T-helper 1 cell treated with Interleukin-12 subunit alpha and Interleukin-12 subunit beta and Interleukin-4 antibody, amounts not matched to agents 30 μg/mL and 1 μg/mL, for 36 hours (primary cell): ENCODE measurements around the gene RASA3.
A peak's percentile ranks its signal among the peaks of the same experiment; 100 is the strongest.
"Not testable (repeated sequence)": the region's sequence is repeated elsewhere in the genome, so short reads cannot be mapped to it uniquely, and the experiment has no call there.

Source experiments
- H3K27ac Mint-ChIP-seq: one replicate; pipeline ENCODE4 v1.8.0; 2021; ENCODE audit warnings: mild to moderate bottlenecking, mixed read lengths
- H3K27me3 Mint-ChIP-seq: one replicate; pipeline ENCODE4 v1.8.0; 2021; ENCODE audit warnings: low read depth, mixed read lengths
- H3K36me3 Mint-ChIP-seq: one replicate; pipeline ENCODE4 v1.8.0; 2021; ENCODE audit warnings: low read depth, mixed read lengths
- H3K4me1 Mint-ChIP-seq: one replicate; pipeline ENCODE4 v1.8.0; 2021; ENCODE audit warnings: low read depth, mixed read lengths
- H3K4me3 Mint-ChIP-seq: one replicate; pipeline ENCODE4 v1.8.0; 2021; ENCODE audit warnings: mild to moderate bottlenecking, moderate library complexity, mixed read lengths
- H3K9me3 Mint-ChIP-seq: one replicate; pipeline ENCODE4 v1.8.0; 2021; ENCODE audit warnings: mixed read lengths

RASA3 gene

DNA sequence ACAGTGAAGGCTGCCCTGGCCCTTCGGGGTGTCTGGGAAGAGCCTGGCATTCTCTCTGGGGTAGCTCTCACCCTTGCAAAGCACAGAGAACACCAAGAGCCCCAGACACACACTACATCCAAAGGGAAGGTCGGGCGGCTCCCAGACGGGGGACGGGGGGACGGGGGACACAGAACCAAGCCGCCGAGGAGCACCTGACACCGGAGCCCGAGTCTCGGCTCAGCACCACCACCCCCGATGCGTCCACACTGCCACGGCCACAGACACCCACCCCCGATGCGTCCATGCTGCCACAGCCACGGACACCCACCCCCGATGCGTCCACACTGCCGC lies 29.2 kb downstream of the RASA3 start:
- H3K27me3 Mint-ChIP-seq, H3K27ac Mint-ChIP-seq, H3K9me3 Mint-ChIP-seq, H3K4me3 Mint-ChIP-seq: not testable (repeated sequence)
- Mint-ChIP-seq H3K36me3 (peaks cover 19% of the 10 kb centered on the region), H3K4me1 (peaks cover 16% of the 10 kb centered on the region)

DNA sequence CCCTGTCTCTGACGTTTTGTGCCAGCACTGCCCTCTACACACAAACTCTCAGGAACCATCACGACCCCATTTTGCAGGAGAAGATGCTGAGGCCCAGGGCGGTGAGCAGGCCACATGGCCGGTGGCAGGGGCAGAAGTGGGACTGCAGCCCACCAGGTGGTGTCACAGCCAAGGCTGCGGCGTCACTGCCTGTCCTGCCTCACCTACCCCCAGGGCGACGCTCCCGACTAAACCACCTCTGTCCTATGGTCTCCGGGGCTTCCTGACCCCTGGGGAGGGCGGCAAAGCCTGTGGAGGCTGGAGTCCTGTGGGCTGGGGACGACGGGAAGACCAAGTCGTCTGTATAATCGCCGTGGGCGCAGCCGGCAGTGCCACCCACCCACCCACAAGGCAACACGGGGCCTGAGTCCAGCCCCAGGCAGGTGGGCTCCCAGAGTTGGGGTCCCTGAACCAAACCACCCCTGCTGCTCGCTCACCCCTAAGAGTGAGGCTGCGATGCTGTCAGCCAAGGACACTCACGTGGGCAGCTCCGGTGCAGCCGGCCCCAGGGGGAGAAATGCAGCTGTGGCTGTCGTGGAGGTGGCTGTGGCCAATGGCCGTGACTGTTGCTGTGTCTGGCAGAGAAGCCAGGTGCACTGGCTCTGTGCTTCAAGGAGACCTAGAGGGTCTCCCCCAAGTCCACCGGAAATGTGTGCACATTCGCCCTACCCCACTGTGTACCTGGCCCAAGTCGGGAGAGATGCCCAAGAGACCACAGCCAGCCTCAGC lies 29.7 kb downstream of the RASA3 start:
- no peaks in the 10 kb centered on the region for H3K27me3 Mint-ChIP-seq
- peaks cover 12% of the 10 kb centered on the region for H3K4me1 Mint-ChIP-seq
- no peaks in the 10 kb centered on the region for H3K9me3 Mint-ChIP-seq
- H3K27ac Mint-ChIP-seq = no peak overlapping the region
- H3K36me3 Mint-ChIP-seq = peaks cover 15% of the 10 kb centered on the region
- H3K4me3 Mint-ChIP-seq = no peak overlapping the region

DNA sequence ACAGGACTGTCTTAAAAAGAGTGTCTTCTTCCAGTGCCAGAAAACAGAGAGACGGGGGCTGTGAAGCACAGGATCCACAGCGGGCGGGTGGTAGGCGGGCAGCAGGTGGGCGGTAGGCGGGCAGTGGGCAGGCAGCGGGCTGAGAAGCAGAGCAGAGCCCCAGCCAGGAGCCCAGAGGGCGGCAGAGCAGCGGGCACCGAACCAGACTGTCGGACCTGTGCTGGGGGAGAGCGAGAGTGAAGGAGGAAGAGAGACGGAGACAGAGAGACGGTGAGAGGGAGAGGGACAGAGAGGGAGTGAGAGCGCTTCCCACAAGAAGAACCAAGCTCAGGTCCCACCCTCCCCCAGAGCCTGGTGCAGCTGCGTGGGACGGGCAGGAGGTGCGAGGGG lies 30.3 kb downstream of the RASA3 start:
- H3K36me3 Mint-ChIP-seq = peaks cover 19% of the 10 kb centered on the region
- peaks cover 15% of the 10 kb centered on the region for H3K4me1 Mint-ChIP-seq
- no peaks in the 10 kb centered on the region for H3K27me3 Mint-ChIP-seq
- no peak overlapping the region for H3K27ac Mint-ChIP-seq
- no peaks in the 10 kb centered on the region for H3K9me3 Mint-ChIP-seq
- H3K4me3 Mint-ChIP-seq = no peak overlapping the region

DNA sequence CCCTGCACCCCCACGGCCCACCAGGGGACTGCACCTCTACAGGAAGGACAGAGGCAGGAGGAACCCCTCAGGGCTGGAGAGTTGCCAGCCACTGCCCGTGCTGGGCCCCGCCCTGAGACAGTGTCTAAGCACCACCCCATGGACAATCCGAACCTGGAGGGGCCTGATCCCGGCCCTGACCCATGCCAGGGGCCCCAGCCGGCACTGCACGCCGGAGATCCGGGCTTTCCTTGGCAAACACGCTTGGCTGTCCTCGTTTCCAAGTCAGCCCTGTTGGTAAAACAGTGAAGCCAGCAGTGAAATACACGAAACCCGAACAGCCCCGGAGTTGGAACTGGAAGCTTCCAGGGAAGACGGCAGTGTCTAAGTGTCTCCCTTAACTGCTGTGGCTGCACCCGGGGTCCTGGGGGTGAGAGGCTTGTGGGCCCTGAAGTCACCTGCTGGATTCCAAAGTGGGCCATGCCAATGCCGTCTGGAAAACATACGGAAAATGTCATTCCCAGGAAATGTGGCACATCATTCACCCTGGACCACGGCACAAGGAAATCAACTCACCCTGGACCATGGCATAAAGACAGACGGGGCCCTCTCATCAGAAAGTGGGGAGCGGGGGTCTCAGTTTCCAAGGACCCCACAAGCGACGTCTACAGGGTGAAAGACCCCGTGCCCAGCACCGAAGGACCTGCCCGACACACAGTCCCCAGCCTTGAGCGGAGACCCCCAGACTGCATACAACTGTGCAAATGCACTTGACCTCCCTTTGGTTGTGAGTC lies 30.9 kb downstream of the RASA3 start:
- H3K4me1 Mint-ChIP-seq = peaks cover 19% of the 10 kb centered on the region
- no peak overlapping the region for H3K4me3 Mint-ChIP-seq
- no peaks in the 10 kb centered on the region for H3K9me3 Mint-ChIP-seq
- no peaks in the 10 kb centered on the region for H3K27me3 Mint-ChIP-seq
- H3K27ac Mint-ChIP-seq = no peak overlapping the region
- H3K36me3 Mint-ChIP-seq = peaks cover 21% of the 10 kb centered on the region

DNA sequence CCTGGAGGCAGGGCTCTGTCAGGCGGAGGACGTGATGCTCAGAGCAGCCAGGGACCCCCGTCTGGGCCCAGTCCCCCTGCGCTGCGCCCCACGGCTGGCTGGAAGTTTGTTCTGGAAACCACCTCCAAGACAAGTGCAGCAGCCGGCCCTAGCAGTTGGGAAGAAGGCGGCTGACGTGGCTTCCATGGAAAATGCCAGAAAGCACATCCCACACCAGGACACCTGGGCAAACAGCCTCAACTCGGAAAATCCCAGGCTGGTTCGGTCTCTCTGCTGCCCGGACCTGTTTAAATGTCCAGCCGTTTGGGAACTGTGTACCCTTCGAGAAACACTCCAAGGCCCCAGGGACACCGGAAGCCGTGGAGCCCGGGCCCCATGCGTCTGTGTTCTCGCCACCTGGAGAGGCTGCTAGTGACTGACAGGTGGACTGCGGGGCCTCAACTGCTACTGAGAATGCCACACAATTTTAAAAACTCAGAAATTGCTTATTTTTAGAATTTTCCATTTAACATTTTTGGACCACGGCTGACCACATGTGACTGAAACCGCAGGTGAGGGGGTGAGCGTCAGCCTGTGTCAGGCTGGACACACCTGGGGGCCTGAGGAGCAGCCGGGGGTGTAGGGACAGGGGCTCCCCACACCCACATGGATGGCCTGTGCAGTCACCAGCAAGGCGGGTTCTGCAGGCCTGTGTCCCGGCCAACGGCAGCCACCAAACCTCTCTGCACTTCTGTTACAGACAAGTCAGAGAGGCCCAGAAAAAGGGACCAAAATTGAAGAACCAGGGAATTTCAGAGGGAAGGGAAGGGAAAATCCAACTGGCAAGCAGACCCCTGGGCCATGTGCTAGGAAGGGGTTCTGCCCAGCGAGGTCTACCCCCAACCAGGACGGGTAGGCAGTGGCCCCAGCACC lies 31.7 kb downstream of the RASA3 start:
- no peak overlapping the region for H3K27ac Mint-ChIP-seq
- H3K36me3 Mint-ChIP-seq = peaks cover 27% of the 10 kb centered on the region
- H3K9me3 Mint-ChIP-seq = no peaks in the 10 kb centered on the region
- no peak overlapping the region for H3K4me3 Mint-ChIP-seq
- peaks cover 23% of the 10 kb centered on the region for H3K4me1 Mint-ChIP-seq
- H3K27me3 Mint-ChIP-seq = no peaks in the 10 kb centered on the region

DNA sequence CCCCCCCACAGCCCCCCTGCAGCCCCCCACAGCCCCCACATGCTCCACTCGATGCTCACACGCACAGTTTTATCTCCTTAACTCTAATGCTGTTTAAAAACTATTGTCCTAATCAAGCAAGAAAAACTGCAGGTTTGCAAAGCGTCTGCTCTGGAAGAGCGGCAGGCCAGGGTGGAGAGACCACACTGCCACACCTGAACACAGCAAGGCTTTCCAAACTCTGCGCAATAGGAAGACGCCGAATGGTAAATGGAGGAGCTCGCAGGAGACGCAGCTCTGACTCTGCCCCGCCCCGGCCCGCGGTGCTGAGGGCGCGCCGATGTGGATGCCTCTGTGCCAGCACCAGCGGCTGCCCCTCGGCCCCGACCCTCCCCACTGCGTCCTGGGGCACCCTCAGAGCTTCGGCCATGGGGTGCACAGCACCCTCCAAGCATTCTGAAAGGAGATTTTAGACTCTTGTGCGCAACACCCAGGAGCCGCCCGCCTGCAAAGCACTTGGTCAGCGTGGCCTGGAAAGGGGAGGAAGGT lies 32.4 kb downstream of the RASA3 start:
- H3K27ac Mint-ChIP-seq = no peak overlapping the region
- peaks cover 32% of the 10 kb centered on the region for H3K36me3 Mint-ChIP-seq
- H3K27me3 Mint-ChIP-seq = no peaks in the 10 kb centered on the region
- H3K4me1 Mint-ChIP-seq = peaks cover 24% of the 10 kb centered on the region
- no peaks in the 10 kb centered on the region for H3K9me3 Mint-ChIP-seq
- no peak overlapping the region for H3K4me3 Mint-ChIP-seq

DNA sequence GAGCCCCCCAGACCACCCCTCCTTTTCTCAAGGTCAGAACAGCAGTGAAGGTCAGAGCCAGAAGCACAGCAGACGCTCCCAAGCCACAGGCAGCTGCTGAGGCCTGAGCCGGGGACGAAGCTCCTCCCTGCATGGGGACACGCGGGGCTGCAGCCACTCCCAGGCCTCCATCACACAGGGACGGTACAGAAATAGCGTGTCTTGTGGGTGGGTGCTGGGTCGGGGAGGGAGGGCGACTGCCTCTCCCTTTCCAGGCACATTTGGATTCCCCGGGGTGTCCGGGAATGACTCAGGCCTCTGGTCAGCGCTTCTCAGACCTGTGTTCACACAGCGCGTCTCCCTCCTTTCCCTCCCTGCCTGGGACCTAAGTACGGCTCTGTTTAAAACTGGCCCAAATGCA lies 33.2 kb downstream of the RASA3 start:
- Mint-ChIP-seq H3K36me3 (peaks cover 35% of the 10 kb centered on the region), H3K27me3 (no peaks in the 10 kb centered on the region), H3K9me3 (peaks cover 2% of the 10 kb centered on the region), H3K27ac (no peak overlapping the region), H3K4me3 (no peak overlapping the region), H3K4me1 (peaks cover 24% of the 10 kb centered on the region)

DNA sequence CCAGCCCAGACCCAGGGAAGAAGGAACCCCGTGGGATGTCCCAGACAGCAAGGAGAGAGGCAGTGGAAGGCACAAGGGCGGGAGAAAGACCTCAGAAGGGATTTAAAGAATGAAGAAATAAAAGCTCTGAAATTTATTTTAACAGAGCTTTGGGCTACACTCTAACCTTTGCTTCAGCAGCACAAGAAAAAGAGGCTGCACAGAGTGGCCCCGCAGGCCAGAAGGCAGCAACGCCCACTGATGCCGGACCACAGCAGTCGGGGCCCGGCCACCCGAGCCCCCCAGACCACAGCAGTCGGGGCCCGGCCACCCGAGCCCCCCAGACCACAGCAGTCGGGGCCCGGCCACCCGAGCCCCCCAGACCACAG lies 33.8 kb downstream of the RASA3 start:
- peaks cover 40% of the 10 kb centered on the region for H3K36me3 Mint-ChIP-seq
- H3K27me3 Mint-ChIP-seq, H3K4me3 Mint-ChIP-seq, H3K9me3 Mint-ChIP-seq: not testable (repeated sequence)
- peaks cover 25% of the 10 kb centered on the region for H3K4me1 Mint-ChIP-seq
- peak overlapping the region; percentile 55 for H3K27ac Mint-ChIP-seq

DNA sequence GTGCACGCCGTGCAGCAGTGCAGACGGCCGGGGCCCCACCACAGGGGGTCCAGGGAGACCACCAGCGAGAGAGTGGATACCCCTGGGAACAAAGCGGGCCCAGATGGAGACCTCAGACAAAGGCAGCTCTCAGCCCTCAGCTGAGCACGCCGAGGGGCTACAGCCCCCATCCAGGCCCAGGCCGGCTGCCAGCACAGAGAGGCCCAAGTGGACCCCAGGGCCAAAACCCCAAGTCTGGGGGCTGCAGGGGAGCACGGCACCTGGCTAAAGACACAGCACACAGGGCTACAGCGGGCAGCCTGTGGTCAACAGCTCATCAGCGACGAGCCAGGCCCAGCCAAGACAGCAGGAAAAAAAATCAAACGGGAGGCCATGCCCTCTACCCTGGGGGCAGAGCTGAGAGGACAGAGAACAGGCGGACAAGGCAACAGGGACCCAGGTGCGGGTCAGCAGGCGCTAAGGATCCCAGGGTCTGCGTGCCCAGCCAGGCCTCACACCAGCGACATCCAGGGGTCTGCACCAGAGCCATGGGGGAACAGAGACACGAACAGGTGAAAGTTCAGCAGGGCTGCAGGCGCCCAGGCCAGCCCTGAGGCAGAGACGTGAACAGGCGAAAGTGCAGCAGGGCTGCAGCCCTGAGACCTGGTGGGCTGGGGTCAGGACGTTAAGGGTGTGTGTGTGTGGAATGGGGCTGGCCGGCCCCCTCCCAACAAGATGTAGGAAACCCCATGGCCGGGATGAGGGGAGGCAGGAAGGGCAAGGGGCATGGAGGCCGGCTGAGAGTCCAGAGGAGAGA lies 34.3 kb downstream of the RASA3 start:
- Mint-ChIP-seq H3K4me3 (no peak overlapping the region), H3K4me1 (peaks cover 29% of the 10 kb centered on the region), H3K27me3 (no peaks in the 10 kb centered on the region), H3K36me3 (peaks cover 44% of the 10 kb centered on the region), H3K9me3 (peaks cover 13% of the 10 kb centered on the region), H3K27ac (peak overlapping the region; percentile 55)

DNA sequence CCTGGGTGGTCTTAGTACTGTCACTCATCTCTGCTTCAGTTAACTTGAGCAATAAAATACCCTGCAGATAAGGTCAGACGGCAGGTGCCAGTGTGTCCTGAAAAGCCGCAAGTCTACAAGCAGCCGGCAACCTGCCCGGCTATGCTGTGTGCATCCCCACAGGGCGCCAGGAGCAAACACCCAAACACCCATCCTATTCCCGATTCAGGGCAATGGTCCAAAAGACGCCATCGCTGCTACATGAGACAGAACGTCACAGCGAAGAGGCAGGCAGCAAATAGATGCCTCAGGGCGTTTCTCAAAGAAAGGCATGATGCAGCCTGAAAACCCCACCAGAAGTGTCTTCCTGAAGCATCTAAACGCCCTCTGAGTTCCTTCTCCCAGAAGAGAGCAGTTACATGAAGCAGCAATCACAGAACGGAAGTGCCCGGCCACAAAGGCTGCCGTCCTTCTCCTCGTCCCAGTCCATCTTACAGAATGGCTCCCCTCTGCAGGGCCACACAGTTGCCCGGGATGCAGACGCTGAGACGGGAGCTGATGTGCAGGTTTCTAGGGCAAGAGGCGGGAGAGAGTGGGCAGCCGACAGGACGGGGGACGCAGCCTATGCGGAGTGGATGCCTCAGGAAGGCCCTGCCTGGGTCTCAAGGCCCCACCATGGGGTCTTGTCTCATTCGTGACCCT lies 35.1 kb downstream of the RASA3 start:
- H3K4me3 Mint-ChIP-seq = no peak overlapping the region
- H3K27me3 Mint-ChIP-seq = no peaks in the 10 kb centered on the region
- H3K36me3 Mint-ChIP-seq = peaks cover 46% of the 10 kb centered on the region
- no peak overlapping the region for H3K27ac Mint-ChIP-seq
- peaks cover 29% of the 10 kb centered on the region for H3K4me1 Mint-ChIP-seq
- peaks cover 21% of the 10 kb centered on the region for H3K9me3 Mint-ChIP-seq

DNA sequence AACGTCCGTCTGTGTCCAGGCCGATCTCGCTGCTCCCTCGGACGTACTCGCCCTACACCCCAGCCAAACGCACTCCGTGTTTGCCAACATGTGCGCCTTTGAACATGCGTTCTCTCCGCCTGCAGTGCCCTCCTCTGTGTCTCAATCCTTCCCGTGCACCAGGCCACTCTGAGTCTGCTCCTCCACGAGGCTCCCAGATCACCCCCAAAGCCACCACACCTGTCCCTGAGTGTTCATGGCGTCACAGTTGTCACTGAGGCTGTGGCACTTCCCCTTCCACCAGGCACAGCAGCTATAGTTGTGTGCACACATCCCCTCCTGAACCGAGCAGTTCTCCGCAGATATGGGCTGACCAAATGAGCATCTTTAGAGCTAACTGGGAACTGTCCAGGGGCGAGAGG lies 35.6 kb downstream of the RASA3 start:
- no peaks in the 10 kb centered on the region for H3K27me3 Mint-ChIP-seq
- H3K4me3 Mint-ChIP-seq = no peak overlapping the region
- peaks cover 46% of the 10 kb centered on the region for H3K36me3 Mint-ChIP-seq
- peaks cover 26% of the 10 kb centered on the region for H3K9me3 Mint-ChIP-seq
- H3K27ac Mint-ChIP-seq = peak overlapping the region; percentile 5
- H3K4me1 Mint-ChIP-seq = peaks cover 29% of the 10 kb centered on the region

DNA sequence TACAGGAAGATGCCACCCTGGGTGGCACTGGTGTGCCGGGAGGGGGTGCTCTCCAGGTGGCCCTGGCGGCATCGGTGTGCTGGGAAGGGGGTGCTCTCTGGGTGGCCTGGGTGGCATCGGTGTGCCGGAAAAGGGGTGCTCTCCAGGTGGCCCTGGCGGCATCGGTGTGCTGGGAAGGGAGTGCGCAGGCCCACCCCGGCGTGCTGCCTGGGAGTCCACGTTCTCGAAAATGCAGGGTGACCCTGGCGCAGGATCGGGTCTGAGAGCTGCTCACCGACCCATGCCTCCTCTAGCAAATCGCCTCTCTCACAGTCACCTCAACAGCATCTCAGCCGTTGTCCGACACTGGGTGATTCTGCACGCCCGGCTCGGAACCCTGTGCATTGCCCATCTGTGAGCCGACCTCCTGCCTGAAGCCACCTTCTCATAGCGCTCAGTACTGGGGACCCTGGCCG lies 36.4 kb downstream of the RASA3 start:
- Mint-ChIP-seq H3K36me3 (peaks cover 51% of the 10 kb centered on the region), H3K27ac (no peak overlapping the region), H3K4me3 (no peak overlapping the region), H3K27me3 (no peaks in the 10 kb centered on the region), H3K4me1 (peaks cover 27% of the 10 kb centered on the region), H3K9me3 (peaks cover 32% of the 10 kb centered on the region)

DNA sequence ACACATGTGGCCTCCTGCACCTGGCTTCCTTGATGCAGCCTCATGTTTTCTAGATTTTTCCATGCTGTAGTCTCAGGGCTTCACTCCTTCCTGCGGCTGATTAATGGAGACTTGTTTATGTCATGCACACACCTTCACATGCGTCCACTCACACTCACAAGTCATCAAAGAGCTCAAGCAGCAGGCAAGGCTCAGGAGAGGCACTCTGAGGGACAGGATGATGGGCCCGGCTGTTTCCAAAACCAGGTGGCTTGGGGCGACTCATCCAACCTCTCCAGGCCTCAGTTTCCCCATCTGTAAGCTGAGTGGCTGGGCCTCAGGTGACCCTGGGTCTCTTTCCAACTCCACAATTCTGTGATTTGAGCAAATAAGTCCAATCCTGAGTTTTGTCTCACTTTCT lies 36.9 kb downstream of the RASA3 start:
- Mint-ChIP-seq H3K27me3 (no peaks in the 10 kb centered on the region), H3K9me3 (peaks cover 37% of the 10 kb centered on the region), H3K27ac (peak overlapping the region; percentile 9), H3K4me1 (peaks cover 26% of the 10 kb centered on the region), H3K4me3 (no peak overlapping the region), H3K36me3 (peaks cover 54% of the 10 kb centered on the region)
